Endothelial cell of umbilical vein (primary cell): ENCODE results near the gene MRPS23.

ENCODE experiments used
- CTCF ChIP-seq, 2 donors: IDR thresholded peaks; 1 replicate in 1 of 2; 2 replicates in 1 of 2; pipeline ENCODE4 v1.5.1; 2011; ENCODE audit warnings: low read length in 2 of 2, mild to moderate bottlenecking in 2 of 2, moderate library complexity in 2 of 2, control low read depth in 1 of 2, inconsistent platforms in 1 of 2, low read depth in 1 of 2; ENCODE audit not compliant: insufficient read depth in 1 of 2; ENCODE audit errors: extremely low read depth in 1 of 2
- JUN ChIP-seq: IDR thresholded peaks from 2 replicates; pipeline ENCODE4 v1.6.1; 2011; ENCODE audit warnings: borderline replicate concordance, low read depth; ENCODE audit not compliant: insufficient read length, insufficient read depth
- POLR2A ChIP-seq: IDR thresholded peaks from 2 replicates; pipeline ENCODE4 v1.6.1; 2012; ENCODE audit warnings: low read depth, mild to moderate bottlenecking, control low read depth, low read length
- POLR2AphosphoS5 ChIP-seq: IDR thresholded peaks from 2 replicates; pipeline ENCODE4 v1.6.1; 2012; ENCODE audit warnings: low read depth, mild to moderate bottlenecking, control low read depth, low read length, moderate library complexity; ENCODE audit not compliant: insufficient read depth

DNA sequence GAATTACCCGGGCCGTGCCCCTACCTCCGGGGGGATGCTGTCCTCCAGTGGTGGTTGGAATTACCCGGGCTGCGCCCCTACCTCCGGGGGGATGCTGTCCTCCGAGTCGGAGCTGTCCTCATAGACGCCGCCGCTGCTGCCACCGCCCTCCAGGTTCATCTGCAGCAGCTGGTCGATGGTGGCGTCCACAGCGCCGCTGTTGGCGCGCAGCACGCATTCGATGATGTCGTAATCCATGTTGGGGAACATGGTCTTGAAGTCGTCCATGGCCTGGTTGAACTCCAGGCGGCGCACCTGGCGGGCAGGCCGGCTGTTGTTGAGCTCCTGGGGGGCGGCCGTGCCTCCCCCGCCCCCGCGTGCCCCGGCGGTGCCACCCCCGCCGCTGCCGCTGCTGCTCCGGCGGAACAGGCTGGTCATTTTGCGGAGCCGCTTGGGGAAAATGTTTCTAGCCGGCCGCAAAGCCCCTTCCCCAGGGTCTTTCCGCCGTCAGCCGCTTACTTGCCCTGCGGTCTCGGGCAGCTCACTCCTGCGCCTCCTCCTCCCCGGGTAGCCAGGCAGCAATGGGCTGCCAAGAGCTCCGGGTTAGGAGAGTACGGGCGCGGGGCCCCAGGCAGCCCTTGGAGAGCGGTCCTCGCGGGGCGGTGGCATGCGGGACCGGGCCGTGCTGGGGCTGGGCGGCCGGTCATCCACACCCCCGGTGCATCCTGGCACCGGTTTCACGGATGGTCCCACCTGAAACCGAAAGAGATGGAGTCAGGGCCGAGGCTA is 35.5 kb upstream of the MRPS23 start:
- TF ChIP-seq POLR2AphosphoS5 (no peak), CTCF (IDR thresholded peaks at IDR 0.05; ENCODE audit: extremely low read depth in 1 of 2, insufficient read depth in 1 of 2, low read depth in 1 of 2, low read length in 2 of 2) (no peak), JUN (no peak), POLR2A (no peak)
